DMS53 (cell line): ENCODE results near the gene MYCBP.
A peak's percentile ranks its signal among the peaks of the same experiment; 100 is the strongest.
"Not testable (repeated sequence)": the region's sequence is repeated elsewhere in the genome, so short reads cannot be mapped to it uniquely, and the experiment has no call there.

Experiments used
- DNase-seq: peaks from one replicate; lab custom pipeline; 2025; lab: John Stamatoyannopoulos, UW

The MYCBP gene

GRCh38 chr1:38873027-38873969, at the start of gene MYCBP:
Gene MYCBP (minus strand): TSS chr1:38873348. CDS start chr1:38873305, 43 bp downstream.
- DNase-seq: peak; percentile 97

- peak; percentile 69 for DNase-seq
Measured at GRCh38 chr1:38919130-38919529, 46.0 kb upstream of the MYCBP start.

- DNase-seq: peak; percentile 26
Measured at GRCh38 chr1:38918568-38918967, 45.4 kb upstream of the MYCBP start.

GRCh38 chr1:38917772-38918171, 44.6 kb upstream of the MYCBP start:
- DNase-seq: no peak

- DNase-seq: no peak
Measured at GRCh38 chr1:38917337-38917736, 44.2 kb upstream of the MYCBP start.

- DNase-seq: peak; percentile 13
Measured at GRCh38 chr1:38915352-38915948, 42.3 kb upstream of the MYCBP start.

GRCh38 chr1:38914908-38915307, 41.8 kb upstream of the MYCBP start:
- not testable (repeated sequence) for DNase-seq

- DNase-seq: no peak
Measured at GRCh38 chr1:38908821-38909220, 35.7 kb upstream of the MYCBP start.

GRCh38 chr1:38905985-38906384, 32.8 kb upstream of the MYCBP start:
- no peak for DNase-seq

- no peak for DNase-seq
Measured at GRCh38 chr1:38899560-38899959, 26.4 kb upstream of the MYCBP start.

- no peak for DNase-seq
Measured at GRCh38 chr1:38898653-38899230, 25.6 kb upstream of the MYCBP start.

GRCh38 chr1:38896169-38896568, 23.0 kb upstream of the MYCBP start:
- no peak for DNase-seq

- DNase-seq: no peak
Measured at GRCh38 chr1:38892976-38893375, 19.8 kb upstream of the MYCBP start.

- peak; percentile 32 for DNase-seq
Measured at GRCh38 chr1:38891753-38892152, 18.6 kb upstream of the MYCBP start.

- no peak for DNase-seq
Measured at GRCh38 chr1:38889589-38889988, 16.4 kb upstream of the MYCBP start.

- no peak for DNase-seq
Measured at GRCh38 chr1:38888423-38889333, 15.5 kb upstream of the MYCBP start.

GRCh38 chr1:38885092-38885491, 11.9 kb upstream of the MYCBP start:
- DNase-seq: peak; percentile 39

GRCh38 chr1:38881487-38881886, 8.3 kb upstream of the MYCBP start, which contains the start of gene GJA9:
Gene GJA9 (minus strand): TSS chr1:38881587. CDS start chr1:38876098, 5,489 bp downstream.
- no peak for DNase-seq

- no peak for DNase-seq
Measured at GRCh38 chr1:38875811-38876210, 2.7 kb upstream of the MYCBP start.

GRCh38 chr1:38872401-38873026, 634 bp downstream of the MYCBP start:
- peak; percentile 51 for DNase-seq

GRCh38 chr1:38870996-38871395, 2.2 kb downstream of the MYCBP start:
- no peak for DNase-seq
